Measurements from ENCODE around the gene ATP5PD.

Gene ATP5PD

DNA sequence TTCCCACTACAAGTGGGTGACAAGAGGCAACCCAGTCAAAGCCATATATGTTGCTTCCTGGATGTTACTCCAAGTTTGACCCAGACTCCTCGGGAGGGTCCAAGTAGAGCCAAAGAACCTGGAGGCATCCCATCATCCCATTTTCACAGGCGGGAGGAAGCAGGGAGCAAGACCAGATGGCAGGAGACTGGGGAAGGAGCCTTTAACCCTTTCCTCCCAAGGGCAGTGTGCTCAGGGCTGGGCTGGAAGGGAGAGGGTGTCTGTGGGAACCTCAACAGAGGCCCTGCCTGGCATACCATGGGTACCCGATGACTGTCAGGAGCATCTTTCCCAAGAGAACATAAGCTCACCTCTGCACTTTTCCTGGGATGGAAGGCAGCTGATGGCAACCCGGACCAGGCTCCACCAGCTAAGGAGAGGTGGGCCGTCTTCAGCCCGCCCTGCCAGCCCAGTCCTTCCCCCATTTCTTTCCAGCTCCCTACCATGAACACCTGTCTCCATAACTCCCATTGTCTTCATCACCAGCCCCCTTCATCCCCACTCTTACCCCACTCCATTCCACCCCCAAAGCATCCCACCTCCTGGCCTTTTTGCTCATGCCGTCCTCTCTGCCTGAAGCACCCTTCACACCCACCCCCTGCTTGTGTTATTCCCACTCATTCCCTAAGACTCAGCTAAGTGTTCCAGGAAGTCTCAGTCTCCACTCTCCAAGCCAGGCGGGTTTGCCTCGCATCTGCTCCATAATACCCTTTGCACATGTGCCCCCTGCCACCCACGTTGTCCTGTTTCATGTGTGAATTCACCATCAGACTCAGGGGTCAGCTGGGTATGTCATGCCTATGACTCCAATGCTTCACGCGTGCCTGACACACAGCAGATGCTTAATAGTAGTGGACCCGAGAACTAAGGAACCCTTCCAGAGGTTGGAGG, 35.1 kb upstream of the ATP5PD start:
- no peak overlapping the region for H3K4me3 ChIP-seq (ENCODE audit: low read length)
- TF ChIP-seq CTCF (IDR thresholded peaks at IDR 0.05; ENCODE audit: insufficient read depth, low read depth, low read length, missing control alignments) = no peak
- no peak for DNase-seq (ENCODE audit: low read depth)

- DNase-seq (ENCODE audit: low read depth) = no peak
- H3K4me3 ChIP-seq (ENCODE audit: low read length) = no peak overlapping the region
- no peak for TF ChIP-seq CTCF (IDR thresholded peaks at IDR 0.05; ENCODE audit: insufficient read depth, low read depth, low read length, missing control alignments)
Observed at GRCh38 chr17:75079023-75079373, 32.2 kb upstream of the ATP5PD start.

- peak; percentile 50 for DNase-seq (ENCODE audit: low read depth)
- H3K4me3 ChIP-seq (ENCODE audit: low read length) = no peak overlapping the region
- no peak for TF ChIP-seq CTCF (IDR thresholded peaks at IDR 0.05; ENCODE audit: insufficient read depth, low read depth, low read length, missing control alignments)
Observed at GRCh38 chr17:75078284-75079022, 31.7 kb upstream of the ATP5PD start.

GRCh38 chr17:75077496-75078283, 30.9 kb upstream of the ATP5PD start:
- peak; percentile 28 for DNase-seq (ENCODE audit: low read depth)

GRCh38 chr17:75077072-75077495, 30.3 kb upstream of the ATP5PD start:
- TF ChIP-seq CTCF (IDR thresholded peaks at IDR 0.05; ENCODE audit: insufficient read depth, low read depth, low read length, missing control alignments) = no peak
- no peak for DNase-seq (ENCODE audit: low read depth)
- H3K4me3 ChIP-seq (ENCODE audit: low read length) = no peak overlapping the region

More at GRCh38 chr17:75077496-75078283, 30.9 kb upstream of the ATP5PD start:
- peak overlapping the region; percentile 10 for H3K4me3 ChIP-seq (ENCODE audit: low read length)
- TF ChIP-seq CTCF (IDR thresholded peaks at IDR 0.05; ENCODE audit: insufficient read depth, low read depth, low read length, missing control alignments) = peak; percentile 2

DNA sequence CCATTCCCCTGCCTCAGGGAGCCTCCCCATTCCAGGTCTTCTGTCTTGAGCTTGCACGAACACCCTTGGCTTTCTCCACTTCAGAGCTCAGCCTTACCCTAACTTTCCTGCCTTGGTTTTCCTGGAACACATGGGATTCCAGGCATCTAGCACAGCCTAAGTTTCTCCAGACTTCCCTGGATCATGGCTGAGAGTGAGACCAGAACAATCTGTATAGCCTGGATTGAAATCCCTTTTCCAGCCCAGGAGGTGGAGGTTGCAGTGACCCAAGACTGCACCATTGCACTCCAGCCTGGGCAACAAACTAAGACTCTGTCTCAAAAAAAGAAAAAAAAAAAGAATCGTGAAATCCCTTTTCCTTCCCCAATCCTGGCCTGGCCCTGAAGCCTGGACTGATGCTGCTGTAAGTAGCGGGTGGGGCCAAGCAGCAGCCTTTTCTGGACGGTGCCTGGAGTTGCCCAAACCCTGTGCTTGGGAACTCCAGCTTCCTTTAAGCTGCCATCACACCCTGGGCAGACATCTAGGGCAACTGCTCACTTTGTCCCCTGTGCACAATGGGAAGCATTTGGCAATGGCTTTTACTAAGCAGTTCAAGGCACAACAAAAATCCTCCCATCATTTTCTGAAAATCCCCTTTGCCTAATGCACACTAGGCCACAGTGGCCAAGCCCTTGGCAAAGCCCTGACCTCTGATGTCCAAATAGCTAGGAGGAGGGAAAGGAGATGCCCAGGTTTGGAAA, 29.0 kb upstream of the ATP5PD start:
- no peak for TF ChIP-seq CTCF (IDR thresholded peaks at IDR 0.05; ENCODE audit: insufficient read depth, low read depth, low read length, missing control alignments)
- no peak overlapping the region for H3K4me3 ChIP-seq (ENCODE audit: low read length)
- DNase-seq (ENCODE audit: low read depth) = no peak

Measured in epithelial cell of esophagus (primary cell).